Neural cell (in vitro differentiated cells): ENCODE data around the gene GABPA. TPM values are rescaled to one million over a fixed set of nuclear protein-coding genes. Genes with fewer than 3 reads are reported as not detected.

Experiments used
- H2AFZ ChIP-seq: fragments of 200-600, 300-800 bp; sonication (generic), shearing (Covaris generic); 2 replicates; pipeline ENCODE4 v1.6.0; 2014; ENCODE audit warnings: low read depth, mild to moderate bottlenecking, antibody characterized with exemption, low read length, moderate library complexity
- H3F3A ChIP-seq: fragments of 200-600 bp; shearing (Covaris generic); 2 replicates; pipeline ENCODE4 v1.6.1; 2016; ENCODE audit warnings: mild to moderate bottlenecking, moderate library complexity, mixed read lengths, antibody characterized with exemption, low read length; ENCODE audit not compliant: insufficient read depth, poor library complexity, severe bottlenecking
- H3K27ac ChIP-seq: fragments of 200-600, 300-800 bp; sonication (generic), shearing (Covaris generic); 2 replicates; pipeline ENCODE4 v1.5.1; 2014; ENCODE audit warnings: mild to moderate bottlenecking, low read length, moderate library complexity
- H3K27me3 ChIP-seq: fragments of 300-800, 200-600 bp; sonication (generic), shearing (Covaris generic); 2 replicates; pipeline ENCODE4 v1.6.0; 2014; ENCODE audit warnings: mild to moderate bottlenecking, low read depth, low read length, moderate library complexity; ENCODE audit not compliant: insufficient read depth
- H3K36me3 ChIP-seq: fragments of 300-800, 200-600 bp; sonication (generic), shearing (Covaris generic); 2 replicates; pipeline ENCODE4 v1.5.1; 2014; ENCODE audit warnings: mild to moderate bottlenecking, antibody characterized with exemption, low read length, moderate library complexity; ENCODE audit not compliant: insufficient read depth
- H3K4me2 ChIP-seq: fragments of 300-800, 200-600 bp; sonication (generic), shearing (Covaris generic); 2 replicates; pipeline ENCODE4 v1.6.0; 2014; ENCODE audit warnings: mild to moderate bottlenecking, low read length
- H3K4me3 ChIP-seq: fragments of 300-800, 200-600 bp; sonication (generic), shearing (Covaris generic); 2 replicates; pipeline ENCODE4 v1.5.1; 2014; ENCODE audit warnings: mild to moderate bottlenecking, low read length, moderate library complexity
- H3K79me2 ChIP-seq: fragments of 200-600 bp; shearing (Covaris generic); replicated peaks from 2 replicates; pipeline ENCODE4 v1.6.0; 2014; ENCODE audit warnings: mild to moderate bottlenecking, low read length, moderate library complexity; ENCODE audit not compliant: insufficient read depth
- H3K9ac ChIP-seq: fragments of 300-800, 200-600 bp; sonication (generic), shearing (Covaris generic); 2 replicates; pipeline ENCODE4 v1.6.1; 2016; ENCODE audit warnings: mild to moderate bottlenecking, low read length, mixed read lengths
- H3K9me2 ChIP-seq: fragments of 200-600 bp; shearing (Covaris generic); 2 replicates; pipeline ENCODE4 v1.6.1; 2016; ENCODE audit warnings: mild to moderate bottlenecking, low read length, mixed read lengths; ENCODE audit not compliant: insufficient read depth
- H3K9me3 ChIP-seq: fragments of 200-600, 300-800 bp; sonication (generic), shearing (Covaris generic); 2 replicates; pipeline ENCODE4 v1.6.1; 2016; ENCODE audit warnings: mild to moderate bottlenecking, mixed run types, low read length, moderate library complexity, mixed read lengths
- H4K20me1 ChIP-seq: fragments of 200-600 bp; shearing (Covaris generic); 2 replicates; pipeline ENCODE4 v1.6.1; 2016; ENCODE audit warnings: mild to moderate bottlenecking, mixed run types; ENCODE audit not compliant: insufficient read depth
- CTCF ChIP-seq: fragments of 450-650 bp; IDR thresholded peaks from 2 replicates; pipeline ENCODE4 v1.5.1; 2014; ENCODE audit warnings: antibody characterized with exemption, mild to moderate bottlenecking, moderate library complexity; ENCODE audit not compliant: poor library complexity, severe bottlenecking
- EP300 ChIP-seq: fragments of 450-650 bp; conservative IDR thresholded peaks from 2 replicates; pipeline ENCODE4 v1.6.1; 2014; ENCODE audit warnings: antibody characterized with exemption, mild to moderate bottlenecking, moderate library complexity; ENCODE audit not compliant: poor library complexity, severe bottlenecking
- EZH2 ChIP-seq: fragments of 200-600, 300-800 bp; shearing (Covaris generic), sonication (generic); IDR thresholded peaks from 2 replicates; pipeline ENCODE4 v1.6.1; 2014; ENCODE audit warnings: antibody characterized with exemption, low read length, borderline replicate concordance, mild to moderate bottlenecking; ENCODE audit not compliant: insufficient read depth, poor library complexity, severe bottlenecking
- MXI1 ChIP-seq: fragments of 450-650 bp; conservative IDR thresholded peaks from 2 replicates; pipeline ENCODE4 v1.6.1; 2014; ENCODE audit warnings: antibody characterized with exemption, mild to moderate bottlenecking; ENCODE audit not compliant: poor library complexity, severe bottlenecking
- POLR2AphosphoS5 ChIP-seq: IDR thresholded peaks from 2 replicates; pipeline ENCODE4 v1.6.1; 2012
- RAD21 ChIP-seq: fragments of 450-650 bp; conservative IDR thresholded peaks from 2 replicates; pipeline ENCODE4 v1.6.1; 2014; ENCODE audit warnings: antibody characterized with exemption, mild to moderate bottlenecking, moderate library complexity
- REST ChIP-seq: IDR thresholded peaks from 2 replicates; pipeline ENCODE4 v1.6.1; 2012; ENCODE audit warnings: borderline replicate concordance
- SMC3 ChIP-seq: fragments of 450-650 bp; conservative IDR thresholded peaks from 2 replicates; pipeline ENCODE4 v1.6.1; 2014; ENCODE audit warnings: antibody characterized with exemption, mild to moderate bottlenecking, moderate library complexity; ENCODE audit not compliant: poor library complexity
- TAF1 ChIP-seq: IDR thresholded peaks from 2 replicates; pipeline ENCODE4 v1.6.1; 2012; ENCODE audit warnings: low read depth
- polyA plus RNA-seq: library from polyadenylated mRNA; depleted of rRNA; stranded (reverse); fragments of >200 nt; gene quantifications from 2 replicates; pipeline ENCODE4 v1.2.3, GENCODE V29; 2014

GABPA gene
- polyA plus RNA-seq, 1 donor from 2014 or later: 45.4 TPM

- TF ChIP-seq REST (no peak), POLR2AphosphoS5 (no peak), SMC3 (no peak), RAD21 (no peak), EP300 (no peak), MXI1 (no peak), CTCF (no peak), TAF1 (no peak), EZH2 (no peak)
- no peaks in the 10 kb centered on the region for H3F3A ChIP-seq
- no peak overlapping the region for H3K4me3 ChIP-seq
- no peak overlapping the region for H2AFZ ChIP-seq
- no peak overlapping the region for H3K4me2 ChIP-seq
- H3K27me3 ChIP-seq: no peaks in the 10 kb centered on the region
- no peaks in the 10 kb centered on the region for H3K79me2 ChIP-seq
- H4K20me1 ChIP-seq: no peaks in the 10 kb centered on the region
- no peaks in the 10 kb centered on the region for H3K9me3 ChIP-seq
- no peaks in the 10 kb centered on the region for H3K9me2 ChIP-seq
- H3K36me3 ChIP-seq: peaks cover 2% of the 10 kb centered on the region
- no peak overlapping the region for H3K9ac ChIP-seq
- no peak overlapping the region for H3K27ac ChIP-seq
Observed at GRCh38 chr21:25717491-25718147, 17.2 kb upstream of the GABPA start.

GRCh38 chr21:25721987-25722386 is 12.8 kb upstream of the GABPA start:
- Histone ChIP-seq H2AFZ (no peak overlapping the region), H3K36me3 (peaks cover 18% of the 10 kb centered on the region), H3K9me3 (no peaks in the 10 kb centered on the region), H3K9ac (no peak overlapping the region), H3K4me3 (no peak overlapping the region), H3K27ac (no peak overlapping the region), H3K4me2 (no peak overlapping the region), H3K79me2 (no peaks in the 10 kb centered on the region), H3K27me3 (no peaks in the 10 kb centered on the region), H4K20me1 (no peaks in the 10 kb centered on the region), H3K9me2 (no peaks in the 10 kb centered on the region), H3F3A (no peaks in the 10 kb centered on the region)
- no peak for TF ChIP-seq POLR2AphosphoS5
- TF ChIP-seq REST: no peak
- no peak for TF ChIP-seq EP300
- no peak for TF ChIP-seq RAD21
- TF ChIP-seq MXI1: no peak
- no peak for TF ChIP-seq EZH2
- no peak for TF ChIP-seq TAF1
- no peak for TF ChIP-seq SMC3
- TF ChIP-seq CTCF: no peak
